Lung microvascular endothelial cell (primary cell): ENCODE results near the gene WT1. TPM values are rescaled to one million over a fixed set of nuclear protein-coding genes. Genes with fewer than 3 reads are reported as not detected.

Experiments
- total RNA-seq: library from RNA; depleted of rRNA; stranded (reverse); fragments of >200 nt; gene quantifications from 2 replicates; pipeline ENCODE4 v1.2.1, GENCODE V29; 2014

WT1 gene
- total RNA-seq, 1 donor from 2014 or later: not detected

Other genes starting within 250 kb of the WT1 start
- gene EIF3M, start 148.3 kb upstream of the WT1 start, total RNA-seq: 92.4 and 118 TPM in 2 replicates